K562 (cell line): Measurements from ENCODE around the gene BRAP. TPM values are rescaled to one million over a fixed set of nuclear protein-coding genes. Genes with fewer than 3 reads are reported as not detected.

Source experiments
- CAMTA2 ChIP-seq: fragments of 250-450 bp; sonication (Bioruptor Pico); conservative IDR thresholded peaks from 2 replicates; pipeline ENCODE4 v1.5.1; 2022
- CBFA2T2 ChIP-seq: fragments of 450-650 bp; conservative IDR thresholded peaks from 2 replicates; pipeline ENCODE4 v1.6.1; 2017; ENCODE audit warnings: mild to moderate bottlenecking
- ELF2 ChIP-seq: fragments of 250-450 bp; sonication (Bioruptor Pico); IDR thresholded peaks from 2 replicates; pipeline ENCODE4 v1.5.0; 2021; ENCODE audit warnings: mild to moderate bottlenecking
- EP300 ChIP-seq: IDR thresholded peaks from 2 replicates; pipeline ENCODE4 v1.6.1; 2012; ENCODE audit warnings: low read length, improper control_type of control experiment
- KHSRP ChIP-seq: fragments of 450-650 bp; IDR thresholded peaks from 2 replicates; pipeline ENCODE4 v1.6.1; 2017
- KLF10 ChIP-seq: fragments of 250-450 bp; sonication (Bioruptor Pico); IDR thresholded peaks from 2 replicates; pipeline ENCODE4 v1.6.1; 2021; ENCODE audit warnings: matching md5 sums
- MEIS2 ChIP-seq: fragments of 450-650 bp; IDR thresholded peaks from 2 replicates; pipeline ENCODE4 v1.6.1; 2014; ENCODE audit warnings: mild to moderate bottlenecking; ENCODE audit not compliant: partially characterized antibody
- MTA1 ChIP-seq: fragments of 450-650 bp; IDR thresholded peaks from 2 replicates; pipeline ENCODE4 v1.6.1; 2017; ENCODE audit warnings: borderline replicate concordance
- NR1H2 ChIP-seq: sonication (generic); formaldehyde crosslinking; IDR thresholded peaks from 2 replicates; pipeline ENCODE4 v1.4.0; 2020; ENCODE audit warnings: mild to moderate bottlenecking, missing genetic modification reagents
- OTX1 ChIP-seq: fragments of 450-650 bp; formaldehyde crosslinking; IDR thresholded peaks from 2 replicates; pipeline ENCODE4 v1.4.0; 2022; ENCODE audit warnings: mild to moderate bottlenecking
- PCBP2 ChIP-seq: fragments of 200-400 bp; formaldehyde crosslinking; IDR thresholded peaks from 2 replicates; pipeline ENCODE4 v1.6.1; 2018; ENCODE audit warnings: low read length, low read depth, mild to moderate bottlenecking, moderate library complexity; ENCODE audit not compliant: poor library complexity, severe bottlenecking
- RBBP5 ChIP-seq: fragments of 200-600 bp; sonication (generic); IDR thresholded peaks from 2 replicates; pipeline ENCODE4 v1.6.1; 2012; ENCODE audit warnings: borderline replicate concordance, mild to moderate bottlenecking, low read length, control low read depth, inconsistent platforms; ENCODE audit not compliant: insufficient read depth, poor library complexity, severe bottlenecking
- RBM15 ChIP-seq: fragments of 200-400 bp; formaldehyde crosslinking; IDR thresholded peaks from 2 replicates; pipeline ENCODE4 v1.6.1; 2018; ENCODE audit warnings: mild to moderate bottlenecking, low read length, moderate library complexity; ENCODE audit not compliant: insufficient read depth
- RFX7 ChIP-seq: fragments of 250-450 bp; sonication (Bioruptor Pico); IDR thresholded peaks from 2 replicates; pipeline ENCODE4 v1.5.1; 2021; ENCODE audit warnings: mild to moderate bottlenecking
- SIN3B ChIP-seq: fragments of 450-650 bp; IDR thresholded peaks from 2 replicates; pipeline ENCODE4 v1.6.1; 2017; ENCODE audit warnings: low read depth, mild to moderate bottlenecking, moderate library complexity
- ZNF24 ChIP-seq: fragments of 450-650 bp; IDR thresholded peaks from 2 replicates; pipeline ENCODE4 v1.6.1; 2016
- ZNF444 ChIP-seq: fragments of 250-450 bp; sonication (Bioruptor Pico); IDR thresholded peaks from 2 replicates; pipeline ENCODE4 v1.4.0; 2020; ENCODE audit warnings: mild to moderate bottlenecking, moderate library complexity
- ZNF589 ChIP-seq: fragments of 200-800 bp; sonication (Bioruptor generic); IDR thresholded peaks from 2 replicates; pipeline ENCODE4 v1.6.1; 2016; ENCODE audit warnings: low read depth, missing genetic modification characterization, missing compliant biosample characterization
- polyA plus RNA-seq, 8 experiments: library from polyadenylated mRNA; depleted of rRNA in 4 of 8; stranded (reverse) in 5 of 8; unstranded in 3 of 8; fragments of >200 nt; fragmentation: Nextera tagmentation in 2 of 8; fragmentation: Illumina TruSeq in 1 of 8; extraction: Ambion mirVana in 2 of 8; extraction: Trizol in 1 of 8; gene quantifications; 2 replicates each; pipeline versions ENCODE4 v1.2.1 to v1.2.3, GENCODE V29; 2011 to 2014; ENCODE audit warnings: inconsistent platforms in 1 of 8, missing spikeins in 1 of 8
- total RNA-seq, 7 experiments: library from RNA; depleted of rRNA in 6 of 7; stranded (reverse); fragments of >200 nt in 6 of 7; fragmentation: Illumina TruSeq in 2 of 7; extraction: Trizol in 2 of 7; gene quantifications; 2 replicates each; pipeline versions ENCODE4 v1.2.1 to v1.2.3, GENCODE V29; 2011 to 2021; ENCODE audit warnings: low replicate concordance in 1 of 7
- TF ChIP-seq, protein P1 (sequence below), 2 experiments: fragments of 450-650 bp; conservative IDR thresholded peaks; 2 replicates each; pipeline ENCODE4 v1.6.1; 2017; ENCODE audit warnings: mild to moderate bottlenecking in 2 of 2, moderate library complexity in 2 of 2
- TF ChIP-seq, protein P2 (sequence below), 2 experiments: fragments of 450-650 bp; formaldehyde crosslinking in 1 of 2; IDR thresholded peaks; 2 replicates each; pipeline versions ENCODE4 v1.4.0 to v1.6.1; 2014 to 2020; ENCODE audit warnings: mild to moderate bottlenecking in 2 of 2, borderline replicate concordance in 1 of 2, low read depth in 1 of 2

The BRAP gene
- total and polyA plus RNA-seq, 9 of the 15 experiments (the other 6 are each of a cell fraction or from before 2014, with no cell fraction given), result 2.2 to 32.6 (median 27.5) TPM

DNA sequence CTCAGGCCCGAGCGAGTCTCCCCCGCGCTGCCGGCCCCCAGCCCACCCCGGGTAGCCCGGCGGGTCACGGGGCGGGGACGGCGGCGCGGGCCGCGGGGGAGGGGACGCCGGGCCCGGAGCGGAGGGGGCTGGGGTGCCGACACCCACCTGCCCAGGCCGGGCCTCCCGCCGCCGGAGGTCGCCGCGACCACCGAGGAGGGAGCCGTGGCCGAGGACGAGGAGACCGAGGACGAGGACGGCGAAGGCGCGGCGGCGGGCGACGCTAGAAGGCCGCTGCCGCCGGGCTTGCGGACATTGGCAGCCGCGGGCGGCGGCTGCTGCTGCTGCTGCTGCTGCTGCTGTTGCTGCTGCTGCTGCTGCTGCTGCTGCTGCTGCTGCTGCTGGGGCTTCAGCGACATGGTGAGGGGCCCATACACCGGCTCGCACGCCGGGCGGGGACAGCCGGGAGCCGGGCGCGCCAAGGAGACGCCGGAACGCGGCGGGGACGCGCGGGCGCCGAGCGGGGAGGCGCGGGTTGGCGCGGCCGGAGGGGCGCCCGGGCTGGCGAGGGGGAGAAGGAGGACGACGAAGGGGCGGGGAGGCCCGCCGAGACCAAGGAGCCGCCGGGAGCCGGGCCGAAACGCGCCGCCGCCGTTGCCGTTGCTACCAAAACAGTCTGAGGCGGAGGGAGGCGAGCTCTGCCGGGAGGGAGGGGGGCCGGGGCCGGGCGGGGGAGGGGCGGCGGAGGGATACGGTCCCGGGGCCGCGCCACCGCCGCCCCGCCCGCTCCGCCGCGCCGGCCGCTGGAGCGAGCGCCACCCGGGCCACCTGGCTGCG, 86.9 kb downstream of the BRAP start, which contains the start of gene ATXN2 (continued):
- TF ChIP-seq, protein P1, sequence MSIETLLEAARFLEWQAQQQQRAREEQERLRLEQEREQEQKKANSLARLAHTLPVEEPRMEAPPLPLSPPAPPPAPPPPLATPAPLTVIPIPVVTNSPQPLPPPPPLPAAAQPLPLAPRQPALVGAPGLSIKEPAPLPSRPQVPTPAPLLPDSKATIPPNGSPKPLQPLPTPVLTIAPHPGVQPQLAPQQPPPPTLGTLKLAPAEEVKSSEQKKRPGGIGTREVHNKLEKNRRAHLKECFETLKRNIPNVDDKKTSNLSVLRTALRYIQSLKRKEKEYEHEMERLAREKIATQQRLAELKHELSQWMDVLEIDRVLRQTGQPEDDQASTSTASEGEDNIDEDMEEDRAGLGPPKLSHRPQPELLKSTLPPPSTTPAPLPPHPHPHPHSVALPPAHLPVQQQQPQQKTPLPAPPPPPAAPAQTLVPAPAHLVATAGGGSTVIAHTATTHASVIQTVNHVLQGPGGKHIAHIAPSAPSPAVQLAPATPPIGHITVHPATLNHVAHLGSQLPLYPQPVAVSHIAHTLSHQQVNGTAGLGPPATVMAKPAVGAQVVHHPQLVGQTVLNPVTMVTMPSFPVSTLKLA (conservative IDR thresholded peaks at IDR 0.05), result no peak
- TF ChIP-seq NR1H2 (no peak), ZNF24 (no peak; the same call in 1 of the 2 replicates), KHSRP (no peak), ZNF444 (CRISPR knock-in tag) (no peak), EP300 (no peak), CBFA2T2 (no peak), RFX7 (no peak), MEIS2 (no peak), ELF2 (CRISPR knock-in tag) (no peak), MTA1 (no peak), RBBP5 (peak; percentile 12), PCBP2 (no peak), SIN3B (no peak), CAMTA2 (CRISPR knock-in tag) (no peak), OTX1 (CRISPR knock-in tag) (no peak), KLF10 (CRISPR knock-in tag) (no peak), RBM15 (no peak), ZNF589 (CRISPR knock-in tag) (no peak)
- TF ChIP-seq, protein P2, sequence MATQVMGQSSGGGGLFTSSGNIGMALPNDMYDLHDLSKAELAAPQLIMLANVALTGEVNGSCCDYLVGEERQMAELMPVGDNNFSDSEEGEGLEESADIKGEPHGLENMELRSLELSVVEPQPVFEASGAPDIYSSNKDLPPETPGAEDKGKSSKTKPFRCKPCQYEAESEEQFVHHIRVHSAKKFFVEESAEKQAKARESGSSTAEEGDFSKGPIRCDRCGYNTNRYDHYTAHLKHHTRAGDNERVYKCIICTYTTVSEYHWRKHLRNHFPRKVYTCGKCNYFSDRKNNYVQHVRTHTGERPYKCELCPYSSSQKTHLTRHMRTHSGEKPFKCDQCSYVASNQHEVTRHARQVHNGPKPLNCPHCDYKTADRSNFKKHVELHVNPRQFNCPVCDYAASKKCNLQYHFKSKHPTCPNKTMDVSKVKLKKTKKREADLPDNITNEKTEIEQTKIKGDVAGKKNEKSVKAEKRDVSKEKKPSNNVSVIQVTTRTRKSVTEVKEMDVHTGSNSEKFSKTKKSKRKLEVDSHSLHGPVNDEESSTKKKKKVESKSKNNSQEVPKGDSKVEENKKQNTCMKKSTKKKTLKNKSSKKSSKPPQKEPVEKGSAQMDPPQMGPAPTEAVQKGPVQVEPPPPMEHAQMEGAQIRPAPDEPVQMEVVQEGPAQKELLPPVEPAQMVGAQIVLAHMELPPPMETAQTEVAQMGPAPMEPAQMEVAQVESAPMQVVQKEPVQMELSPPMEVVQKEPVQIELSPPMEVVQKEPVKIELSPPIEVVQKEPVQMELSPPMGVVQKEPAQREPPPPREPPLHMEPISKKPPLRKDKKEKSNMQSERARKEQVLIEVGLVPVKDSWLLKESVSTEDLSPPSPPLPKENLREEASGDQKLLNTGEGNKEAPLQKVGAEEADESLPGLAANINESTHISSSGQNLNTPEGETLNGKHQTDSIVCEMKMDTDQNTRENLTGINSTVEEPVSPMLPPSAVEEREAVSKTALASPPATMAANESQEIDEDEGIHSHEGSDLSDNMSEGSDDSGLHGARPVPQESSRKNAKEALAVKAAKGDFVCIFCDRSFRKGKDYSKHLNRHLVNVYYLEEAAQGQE (IDR thresholded peaks at IDR 0.05; ENCODE audit: borderline replicate concordance), result no peak
- TF ChIP-seq, protein P2 (CRISPR knock-in tag; IDR thresholded peaks at IDR 0.05; ENCODE audit: low read depth), result no peak
